Spleen (tissue), 11 donors: ENCODE measurements around the gene DDX39A. TPM values are rescaled to one million over a fixed set of nuclear protein-coding genes. Genes with fewer than 3 reads are reported as not detected.
A peak's percentile ranks its signal among the peaks of the same experiment; 100 is the strongest.

Source experiments
- DNase-seq: peaks from one replicate; pipeline ENCODE4 v3.0.0-alpha.2; 2020
- H3K27ac ChIP-seq, 8 donors: fragments of 200-600 bp; sonication (generic) in 7 of 8; 1 replicate in 4 of 8; 2 replicates in 4 of 8; pipeline versions ENCODE4 v1.5.0 to v1.8.0; 2016 to 2021; ENCODE audit warnings: inconsistent platforms in 4 of 8, mild to moderate bottlenecking in 4 of 8, moderate library complexity in 1 of 8
- H3K27me3 ChIP-seq, 7 donors: fragments of 200-600 bp; sonication (generic) in 6 of 7; replicated peaks in 1 of 7; 1 replicate in 4 of 7; 2 replicates in 3 of 7; pipeline versions ENCODE4 v1.5.0 to v1.8.0; 2016 to 2021; ENCODE audit warnings: inconsistent platforms in 3 of 7, mild to moderate bottlenecking in 1 of 7
- H3K36me3 ChIP-seq, 6 donors: fragments of 200-600 bp; sonication (generic) in 5 of 6; 1 replicate in 4 of 6; 2 replicates in 2 of 6; pipeline versions ENCODE4 v1.5.0 to v1.8.0; 2016 to 2021; ENCODE audit warnings: inconsistent platforms in 2 of 6
- H3K4me1 ChIP-seq, 6 donors: fragments of 200-600 bp; sonication (generic) in 5 of 6; 1 replicate in 3 of 6; 2 replicates in 3 of 6; pipeline versions ENCODE4 v1.5.0 to v1.8.0; 2016 to 2021; ENCODE audit warnings: inconsistent platforms in 3 of 6
- H3K4me3 ChIP-seq, 8 donors: fragments of 200-600 bp; sonication (generic) in 7 of 8; 1 replicate in 4 of 8; 2 replicates in 4 of 8; pipeline versions ENCODE4 v1.5.0 to v1.8.0; 2016 to 2021; ENCODE audit warnings: inconsistent platforms in 4 of 8, mild to moderate bottlenecking in 4 of 8, moderate library complexity in 2 of 8
- H3K9me3 ChIP-seq, 8 donors: fragments of 200-600 bp; sonication (generic) in 7 of 8; 1 replicate in 4 of 8; 2 replicates in 4 of 8; pipeline versions ENCODE4 v1.5.0 to v1.8.0; 2016 to 2021; ENCODE audit warnings: inconsistent platforms in 4 of 8
- POLR2A ChIP-seq, 3 donors: fragments of 450-650 bp; IDR thresholded peaks; one replicate each; pipeline ENCODE4 v1.5.1; 2017; ENCODE audit warnings: antibody characterized with exemption in 3 of 3, mild to moderate bottlenecking in 1 of 3
- POLR2AphosphoS5 ChIP-seq, 3 donors: sonication (generic); formaldehyde crosslinking; IDR thresholded peaks; one replicate each; pipeline ENCODE4 v1.5.1; 2017; ENCODE audit warnings: antibody characterized with exemption in 3 of 3
- WGBS, 5 donors: extraction: QIAGEN DNeasy Blood & Tissue Kit in 3 of 5; methylation state at CpG; one replicate each; pipeline versions ENCODE4 v1.1.5 to v1.1.7; 2013 to 2018; 5-methylcytosine and 5-hydroxymethylcytosine counted together
- intact Hi-C: fragments of 100-400 bp; cut with DNase I; formaldehyde crosslinking; loops from one replicate; pipeline ENCODE4 v1.15.0; 2023; ENCODE audit warnings: low total_unique reads
- polyA plus RNA-seq, 3 donors: library from polyadenylated mRNA; stranded (reverse); fragments of 200-250 nt; gene quantifications; one replicate each; pipeline ENCODE4 v1.2.1, GENCODE V29; 2013
- total RNA-seq, 7 donors: library from RNA; depleted of rRNA in 3 of 7; stranded (reverse); fragments of >200 nt in 3 of 7; fragmentation: NEBNext Ultra II Directional in 4 of 7; extraction: Animal tissue kit (Norgen Biotek cat#: 25700) in 4 of 7; gene quantifications; one replicate each; pipeline versions ENCODE4 v1.1.0 to v1.2.1, GENCODE V29; 2016 to 2021
- TF ChIP-seq, protein P1 (sequence below), 11 experiments: fragments of 200-600 bp in 7 of 11; fragments of 450-650 bp in 4 of 11; sonication (generic) in 4 of 11; IDR thresholded peaks in 8 of 11; conservative IDR thresholded peaks in 3 of 11; 1 replicate in 7 of 11; 2 replicates in 4 of 11; pipeline versions ENCODE4 v1.4.0 to v1.8.0; 2016 to 2021; ENCODE audit warnings: antibody characterized with exemption in 11 of 11, inconsistent platforms in 4 of 11, mild to moderate bottlenecking in 1 of 11
- donor health status: healthy with polysubstance abuse.
- donor health status: DM: no; HTN: no; CAD: no; lungs with moderate emphysema.
- donor health status: DM: no; HTN: no; CAD: no.
- donor health status: Bipolar disorder and iron deficiency.
- donor health status: healthy.
- donor health status: DM: no; HTN: no; CAD: no.
- donor health status: DM: yes; HTN: yes; CAD: no.

Gene DDX39A
- total and polyA plus RNA-seq, 10 donors = 81.8 to 267 (median 138) TPM

DNA sequence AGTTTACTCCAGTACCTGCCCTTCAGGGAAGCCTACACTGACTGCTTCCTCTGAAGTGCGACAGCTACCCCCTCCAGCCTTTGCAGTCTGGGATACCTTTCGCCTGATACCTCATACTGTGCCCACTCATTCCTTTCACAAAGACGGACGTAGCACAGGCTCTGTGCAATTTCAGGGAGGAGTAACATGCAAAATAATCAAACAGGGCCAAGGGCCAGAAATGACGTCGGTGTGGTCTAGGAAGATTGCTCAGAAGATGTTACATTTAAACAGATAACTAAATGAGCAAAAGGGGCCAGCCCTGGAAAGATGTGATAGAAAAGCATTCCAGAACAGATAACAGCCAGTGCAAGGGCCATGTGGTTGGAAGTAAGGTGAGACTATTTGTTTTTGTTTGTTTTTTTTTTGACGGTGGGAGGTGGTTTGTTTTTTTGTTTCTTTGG is 6.6 kb upstream of the DDX39A start:
- TF ChIP-seq, protein P1, sequence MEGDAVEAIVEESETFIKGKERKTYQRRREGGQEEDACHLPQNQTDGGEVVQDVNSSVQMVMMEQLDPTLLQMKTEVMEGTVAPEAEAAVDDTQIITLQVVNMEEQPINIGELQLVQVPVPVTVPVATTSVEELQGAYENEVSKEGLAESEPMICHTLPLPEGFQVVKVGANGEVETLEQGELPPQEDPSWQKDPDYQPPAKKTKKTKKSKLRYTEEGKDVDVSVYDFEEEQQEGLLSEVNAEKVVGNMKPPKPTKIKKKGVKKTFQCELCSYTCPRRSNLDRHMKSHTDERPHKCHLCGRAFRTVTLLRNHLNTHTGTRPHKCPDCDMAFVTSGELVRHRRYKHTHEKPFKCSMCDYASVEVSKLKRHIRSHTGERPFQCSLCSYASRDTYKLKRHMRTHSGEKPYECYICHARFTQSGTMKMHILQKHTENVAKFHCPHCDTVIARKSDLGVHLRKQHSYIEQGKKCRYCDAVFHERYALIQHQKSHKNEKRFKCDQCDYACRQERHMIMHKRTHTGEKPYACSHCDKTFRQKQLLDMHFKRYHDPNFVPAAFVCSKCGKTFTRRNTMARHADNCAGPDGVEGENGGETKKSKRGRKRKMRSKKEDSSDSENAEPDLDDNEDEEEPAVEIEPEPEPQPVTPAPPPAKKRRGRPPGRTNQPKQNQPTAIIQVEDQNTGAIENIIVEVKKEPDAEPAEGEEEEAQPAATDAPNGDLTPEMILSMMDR (IDR thresholded peaks at IDR 0.05 in 8 of 11, conservative IDR thresholded peaks at IDR 0.05 in 3 of 11) = no peak
- TF ChIP-seq POLR2AphosphoS5 (IDR thresholded peaks at IDR 0.05) (no peak), POLR2A (IDR thresholded peaks at IDR 0.05) (no peak)
- 80 to 91% (median 86%) methylated on average over 7 of the region's 7 CpGs for WGBS, 5 donors
- Histone ChIP-seq H3K4me1 (peaks cover 0 to 13% (median 0%) of the 10 kb centered on the region in 6 donors), H3K27ac (no peak overlapping the region), H3K9me3 (no peaks in the 10 kb centered on the region), H3K4me3 (no peak overlapping the region), H3K27me3 (no peaks in the 10 kb centered on the region), H3K36me3 (no peaks in the 10 kb centered on the region)
- intact Hi-C loops = no loop called here
- no peak for DNase-seq

DNA sequence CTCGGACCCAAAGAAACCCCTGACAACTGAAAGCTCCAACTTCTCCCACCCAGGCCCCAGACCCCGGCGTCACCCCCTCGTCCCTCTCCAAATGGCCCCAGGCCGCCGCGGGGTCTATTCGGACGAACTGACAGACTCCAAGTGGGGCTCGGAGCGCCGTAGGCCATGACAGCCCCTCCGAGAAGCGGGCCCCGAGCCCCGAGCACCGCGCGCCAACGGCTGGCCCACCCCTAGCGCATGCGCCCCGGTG is 360 bp downstream of the DDX39A start:
- peak overlapping the region; percentile 91 to 99 (median 96) for H3K4me3 ChIP-seq
- no peaks in the 10 kb centered on the region for H3K27me3 ChIP-seq
- 0% methylated on average over 2 to 23 of the region's 23 CpGs for WGBS, 5 donors
- no peak for DNase-seq
- H3K27ac ChIP-seq = peak overlapping the region; percentile 81 to 96 (median 94)
- H3K36me3 ChIP-seq = peaks cover 0 to 37% (median 0%) of the 10 kb centered on the region in 6 donors
- intact Hi-C loops = no loop called here
- H3K9me3 ChIP-seq = no peaks in the 10 kb centered on the region
- no peak for TF ChIP-seq POLR2AphosphoS5 (IDR thresholded peaks at IDR 0.05)
- H3K4me1 ChIP-seq = peaks cover 31 to 71% (median 53%) of the 10 kb centered on the region in 6 donors

DNA sequence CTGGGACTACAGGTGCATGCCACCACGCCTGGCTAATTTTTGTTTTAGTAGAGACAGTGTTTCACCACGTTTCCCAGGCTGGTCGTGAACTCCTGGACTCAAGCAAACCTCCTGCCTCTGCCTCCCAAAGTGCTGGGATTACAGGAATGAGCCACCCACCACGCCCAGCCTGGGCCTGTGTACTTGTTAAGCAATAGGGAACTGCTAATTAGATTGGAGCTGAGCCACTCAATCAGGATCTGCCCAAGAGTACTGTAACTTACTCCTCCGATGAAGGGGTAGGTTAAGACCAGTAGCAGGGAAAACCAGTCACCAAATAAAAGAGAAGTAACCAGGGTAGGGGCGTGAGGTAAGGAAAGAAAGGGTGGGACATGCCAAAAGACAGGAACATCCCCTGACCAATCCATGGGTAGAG is 2.3 kb downstream of the DDX39A start:
- Histone ChIP-seq H3K9me3 (no peaks in the 10 kb centered on the region), H3K36me3 (peaks cover 2 to 56% (median 17%) of the 10 kb centered on the region in 6 donors), H3K4me3 (peak overlapping the region in 6 of 8 donors; percentile 3 to 99 (median 96)), H3K27ac (peak overlapping the region in 7 of 8 donors; percentile 30 to 96 (median 94)), H3K4me1 (peaks cover 39 to 77% (median 72%) of the 10 kb centered on the region in 6 donors), H3K27me3 (no peaks in the 10 kb centered on the region)
- WGBS, 5 donors = 35 to 46% (median 37%) methylated on average over 6 of the region's 6 CpGs
- intact Hi-C loops = no loop called here
- TF ChIP-seq, protein P1 (IDR thresholded peaks at IDR 0.05 in 8 of 11, conservative IDR thresholded peaks at IDR 0.05 in 3 of 11) = no peak
- TF ChIP-seq POLR2AphosphoS5 (IDR thresholded peaks at IDR 0.05) = peak in 2 of 3 donors; percentile 22 to 53
- DNase-seq = no peak

DNA sequence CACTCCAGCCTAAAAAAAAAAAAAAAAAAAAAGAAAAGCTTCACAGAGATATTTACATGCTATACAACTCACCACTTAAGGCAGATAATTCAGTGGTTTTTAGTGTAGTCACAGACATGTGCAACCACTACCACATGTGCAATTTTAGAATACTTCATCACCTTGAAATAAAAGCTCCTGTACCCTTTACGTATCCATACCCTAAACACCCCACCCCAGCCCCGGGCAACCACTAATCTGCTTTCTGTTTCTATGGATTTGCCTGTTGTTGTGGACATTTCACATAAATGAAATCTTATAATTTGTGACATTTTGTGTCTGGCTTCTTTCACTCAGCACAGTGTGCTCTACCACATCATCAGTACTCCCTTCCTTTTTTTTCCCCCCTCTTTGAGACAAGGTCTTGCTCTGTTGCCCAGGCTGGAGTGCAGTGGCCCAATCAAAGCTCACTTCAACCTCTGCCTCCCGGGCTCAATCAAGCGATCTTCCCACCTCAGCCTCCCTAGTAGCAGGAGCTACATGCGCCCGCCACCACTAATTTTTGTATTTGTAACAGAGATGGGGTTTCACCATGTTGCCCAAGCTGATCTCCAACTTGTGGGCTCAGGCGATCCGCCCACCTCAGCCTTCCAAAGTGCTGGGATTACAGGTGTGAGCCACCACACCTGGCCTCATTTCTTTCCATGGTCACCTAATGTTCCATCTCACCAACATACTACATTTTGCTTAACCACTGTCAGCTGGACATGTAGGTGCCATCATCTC is 4.0 kb downstream of the DDX39A start:
- no peaks in the 10 kb centered on the region for H3K27me3 ChIP-seq
- 77 to 91% (median 86%) methylated on average over 8 of the region's 8 CpGs for WGBS, 5 donors
- H3K9me3 ChIP-seq = no peaks in the 10 kb centered on the region
- intact Hi-C loops = no loop called here
- TF ChIP-seq POLR2A (IDR thresholded peaks at IDR 0.05) (no peak), POLR2AphosphoS5 (IDR thresholded peaks at IDR 0.05) (no peak)
- TF ChIP-seq, protein P1 (IDR thresholded peaks at IDR 0.05 in 8 of 11, conservative IDR thresholded peaks at IDR 0.05 in 3 of 11) = no peak
- peak overlapping the region in 5 of 8 donors; percentile 27 to 96 (median 95) for H3K27ac ChIP-seq
- peaks cover 2 to 73% (median 34%) of the 10 kb centered on the region in 6 donors for H3K36me3 ChIP-seq
- peak overlapping the region in 1 of 8 donors; percentile 99 for H3K4me3 ChIP-seq
- DNase-seq = no peak
- H3K4me1 ChIP-seq = peaks cover 51 to 94% (median 88%) of the 10 kb centered on the region in 6 donors
